ES-I3 (cell line): ENCODE data around the gene TMEM44.

ENCODE experiments used
- H3K36me3 ChIP-seq: 2 replicates; pipeline ENCODE4 v1.6.1; 2013; ENCODE audit warnings: mild to moderate bottlenecking, low read length, control low read depth, moderate library complexity; ENCODE audit not compliant: insufficient read depth
- H3K4me1 ChIP-seq: 2 replicates; pipeline ENCODE4 v1.6.1; 2013; ENCODE audit warnings: mild to moderate bottlenecking, control low read depth, low read length; ENCODE audit not compliant: insufficient read depth
- H3K9ac ChIP-seq: 2 replicates; pipeline ENCODE4 v1.6.1; 2013; ENCODE audit warnings: low read depth, mild to moderate bottlenecking, low read length, moderate library complexity
- H3K9me3 ChIP-seq: 2 replicates; pipeline ENCODE4 v1.6.1; 2013; ENCODE audit warnings: mild to moderate bottlenecking, low read length, moderate library complexity; ENCODE audit not compliant: control insufficient read depth, insufficient read depth

The TMEM44 gene, protein sequence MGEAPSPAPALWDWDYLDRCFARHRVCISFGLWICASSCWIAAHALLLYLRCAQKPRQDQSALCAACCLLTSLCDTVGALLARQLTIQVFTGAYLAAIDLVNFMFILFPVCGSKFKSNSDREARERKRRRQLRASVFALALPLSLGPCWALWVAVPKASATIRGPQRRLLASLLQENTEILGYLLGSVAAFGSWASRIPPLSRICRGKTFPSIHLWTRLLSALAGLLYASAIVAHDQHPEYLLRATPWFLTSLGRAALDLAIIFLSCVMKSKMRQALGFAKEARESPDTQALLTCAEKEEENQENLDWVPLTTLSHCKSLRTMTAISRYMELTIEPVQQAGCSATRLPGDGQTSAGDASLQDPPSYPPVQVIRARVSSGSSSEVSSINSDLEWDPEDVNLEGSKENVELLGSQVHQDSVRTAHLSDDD

GRCh38 chr3:194633349-194634004 lies at the start of gene TMEM44:
Gene TMEM44, minus strand, starts transcription at chr3:194633419. Its CDS starts 204 bp downstream, at chr3:194633215.
- H3K36me3 ChIP-seq, result peaks cover 7% of the 10 kb centered on the region; the same call in 1 of the 2 replicates
- H3K9me3 ChIP-seq, result peaks cover 12% of the 10 kb centered on the region
- peak within 1 kb of the TSS; percentile 76 for H3K9ac ChIP-seq
- peaks cover 4% of the 10 kb centered on the region; the same call in 1 of the 2 replicates for H3K4me1 ChIP-seq

DNA sequence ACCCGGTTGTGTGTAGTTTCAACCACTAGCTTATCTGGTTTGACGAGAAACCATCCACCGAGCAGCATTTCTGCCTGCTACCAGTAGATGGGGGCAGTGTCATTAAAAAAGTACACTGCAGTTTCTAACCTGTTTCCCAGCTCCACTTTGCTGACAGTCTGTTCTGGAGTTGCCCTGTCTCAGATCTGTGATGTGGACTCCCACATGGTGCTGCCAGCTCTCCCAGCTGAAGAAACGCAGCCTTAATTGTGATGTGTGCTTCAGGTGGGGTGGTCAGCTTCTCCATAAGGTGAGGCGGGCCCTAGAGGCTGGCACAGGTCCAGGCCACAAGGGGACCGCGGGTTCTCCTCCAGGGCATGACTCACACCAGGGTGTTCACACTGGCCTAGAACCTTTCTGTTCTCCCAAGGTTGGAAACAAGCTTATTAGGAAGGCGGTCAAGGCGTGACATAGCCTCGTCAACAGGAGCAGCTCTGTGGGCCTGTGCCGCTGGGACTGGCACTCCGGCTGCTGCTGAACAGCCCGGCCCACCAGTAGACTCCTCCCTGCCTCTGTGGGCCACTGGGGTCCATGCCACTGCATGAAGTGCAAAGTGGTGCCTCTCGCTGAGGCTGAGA lies 49.6 kb upstream of the TMEM44 start:
- Histone ChIP-seq H3K4me1 (no peaks in the 10 kb centered on the region), H3K9me3 (no peaks in the 10 kb centered on the region), H3K36me3 (no peaks in the 10 kb centered on the region), H3K9ac (no peak overlapping the region)

GRCh38 chr3:194682189-194682693 lies 49.0 kb upstream of the TMEM44 start:
- no peaks in the 10 kb centered on the region for H3K36me3 ChIP-seq
- no peaks in the 10 kb centered on the region for H3K4me1 ChIP-seq
- H3K9me3 ChIP-seq, result no peaks in the 10 kb centered on the region
- H3K9ac ChIP-seq, result no peak overlapping the region

DNA sequence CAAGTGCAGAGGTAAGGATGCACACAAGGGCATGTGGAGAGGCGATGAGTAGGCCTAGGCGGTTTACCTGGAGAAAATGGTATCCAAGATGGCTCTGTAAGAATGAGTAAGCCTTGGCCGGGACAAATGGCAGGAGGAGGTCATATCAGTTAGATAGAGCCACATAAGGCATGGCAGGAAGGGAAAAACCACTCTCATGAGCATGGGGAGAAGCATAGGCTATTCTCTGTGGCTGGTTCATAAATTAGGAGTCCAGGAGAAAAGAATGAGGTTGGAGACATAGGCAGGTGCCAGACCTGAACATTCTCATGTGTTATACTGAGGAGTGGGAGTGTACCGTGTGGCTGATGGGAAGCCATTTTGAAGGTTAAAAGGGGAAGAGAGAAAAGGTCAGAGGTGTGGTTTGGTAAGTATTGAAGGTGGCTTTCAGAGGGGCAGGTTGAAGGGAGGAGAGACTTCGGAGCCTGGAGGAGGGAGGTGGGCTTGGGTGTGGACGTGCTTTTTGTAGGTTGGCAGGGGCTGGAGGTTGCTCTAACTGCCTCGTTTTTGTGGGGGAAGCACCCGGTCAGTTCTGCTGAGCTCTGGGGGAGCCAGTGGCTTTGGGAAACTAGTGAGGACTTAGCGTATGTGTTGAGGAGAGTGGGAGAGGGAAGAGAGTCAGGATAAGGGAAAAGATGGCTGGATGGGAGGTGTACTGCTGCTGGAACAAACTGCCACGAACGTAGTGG lies 47.8 kb upstream of the TMEM44 start:
- Histone ChIP-seq H3K9ac (no peak overlapping the region), H3K4me1 (no peaks in the 10 kb centered on the region)

DNA sequence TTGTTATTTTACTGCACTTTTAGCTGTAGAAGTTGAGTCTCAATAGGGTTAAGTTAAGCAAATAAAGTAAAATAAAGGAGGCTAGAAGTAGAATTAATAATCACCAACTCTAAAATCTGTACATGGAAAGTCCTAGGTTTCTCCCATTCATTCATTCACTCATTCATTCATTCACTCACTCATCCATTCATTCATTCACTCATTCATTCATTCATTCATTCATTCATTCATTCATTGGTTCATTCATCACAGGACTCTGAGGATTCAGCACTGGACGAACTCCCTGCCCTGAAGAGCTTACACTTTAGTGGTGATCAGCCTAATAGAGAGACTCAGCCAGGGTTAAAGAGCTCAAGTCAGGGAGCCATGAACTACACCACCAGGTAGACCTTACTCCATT lies 43.3 kb upstream of the TMEM44 start:
- H3K9ac ChIP-seq, result no peak overlapping the region
- no peaks in the 10 kb centered on the region for H3K4me1 ChIP-seq
- H3K9me3 ChIP-seq, result no peaks in the 10 kb centered on the region
- H3K36me3 ChIP-seq, result no peaks in the 10 kb centered on the region

More for the DNA sequence above, 47.8 kb upstream of the TMEM44 start:
- H3K9me3 ChIP-seq, result no peaks in the 10 kb centered on the region
- H3K36me3 ChIP-seq, result no peaks in the 10 kb centered on the region

- Histone ChIP-seq H3K9ac (no peak overlapping the region), H3K4me1 (peaks cover 6% of the 10 kb centered on the region; the same call in 1 of the 2 replicates), H3K36me3 (no peaks in the 10 kb centered on the region), H3K9me3 (no peaks in the 10 kb centered on the region)
Measured at GRCh38 chr3:194675680-194676079, 42.5 kb upstream of the TMEM44 start.

GRCh38 chr3:194675081-194675640 lies 41.9 kb upstream of the TMEM44 start:
- no peak overlapping the region for H3K9ac ChIP-seq
- no peaks in the 10 kb centered on the region for H3K36me3 ChIP-seq
- no peaks in the 10 kb centered on the region for H3K9me3 ChIP-seq
- H3K4me1 ChIP-seq, result peaks cover 7% of the 10 kb centered on the region; the same call in 1 of the 2 replicates

DNA sequence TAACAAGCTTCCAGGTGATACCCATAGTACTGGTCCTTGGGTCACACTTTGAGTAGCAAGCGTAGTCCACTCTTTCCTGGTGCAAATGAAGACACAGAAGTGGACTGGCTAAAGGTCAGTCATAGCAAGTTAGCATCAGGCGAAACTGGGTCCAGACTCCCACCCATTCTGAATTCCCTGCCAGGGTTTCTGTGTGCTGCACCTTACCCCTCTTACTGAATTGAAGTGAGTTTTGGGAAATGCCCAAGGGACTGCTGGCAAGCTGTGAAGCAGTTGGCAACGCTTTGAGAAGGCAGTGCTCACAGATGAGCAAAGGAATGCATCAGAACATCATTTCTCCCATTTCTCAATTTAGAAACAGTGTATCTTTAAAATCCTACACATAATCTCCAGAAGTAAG lies 40.5 kb upstream of the TMEM44 start:
- H3K9ac ChIP-seq, result no peak overlapping the region
- no peaks in the 10 kb centered on the region for H3K9me3 ChIP-seq
- peaks cover 2% of the 10 kb centered on the region; the same call in 1 of the 2 replicates for H3K36me3 ChIP-seq
- peaks cover 7% of the 10 kb centered on the region; the same call in 1 of the 2 replicates for H3K4me1 ChIP-seq

- Histone ChIP-seq H3K9me3 (no peaks in the 10 kb centered on the region), H3K36me3 (peaks cover 5% of the 10 kb centered on the region; the same call in 1 of the 2 replicates), H3K9ac (peak overlapping the region; percentile 82), H3K4me1 (peaks cover 7% of the 10 kb centered on the region; the same call in 1 of the 2 replicates)
Measured at GRCh38 chr3:194672876-194673275, 39.7 kb upstream of the TMEM44 start.

- peaks cover 5% of the 10 kb centered on the region; the same call in 1 of the 2 replicates for H3K36me3 ChIP-seq
- peak within 1 kb of the TSS; percentile 82 for H3K9ac ChIP-seq
- H3K9me3 ChIP-seq, result no peaks in the 10 kb centered on the region
- H3K4me1 ChIP-seq, result peaks cover 7% of the 10 kb centered on the region; the same call in 1 of the 2 replicates
Measured at GRCh38 chr3:194671900-194672808, 38.9 kb upstream of the TMEM44 start, which contains the start of gene LSG1. Gene LSG1, minus strand, starts transcription at chr3:194672191. Its CDS starts 29 bp downstream, at chr3:194672162.

GRCh38 chr3:194671511-194671899 lies 38.3 kb upstream of the TMEM44 start:
- Histone ChIP-seq H3K9ac (peak overlapping the region; percentile 82), H3K9me3 (no peaks in the 10 kb centered on the region), H3K36me3 (peaks cover 5% of the 10 kb centered on the region; the same call in 1 of the 2 replicates), H3K4me1 (peaks cover 7% of the 10 kb centered on the region; the same call in 1 of the 2 replicates)

DNA sequence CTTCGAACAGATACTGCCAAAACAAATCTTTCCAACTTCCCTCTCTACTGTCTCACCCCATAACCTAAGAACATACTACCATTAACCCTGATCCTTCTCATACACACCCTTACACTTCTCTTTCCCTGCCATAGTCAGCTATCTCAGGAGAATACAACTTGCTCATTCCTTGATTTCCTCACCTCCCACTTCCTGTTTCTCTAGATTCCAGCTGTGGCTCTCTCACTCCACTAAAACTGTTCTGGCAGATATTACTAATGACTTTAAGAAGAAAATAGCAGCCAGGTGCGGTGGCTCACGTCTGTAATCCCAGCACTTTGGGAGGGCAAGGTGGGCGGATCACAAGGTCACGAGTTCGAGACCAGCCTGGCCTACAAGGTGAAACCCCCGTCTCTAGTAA lies 34.1 kb upstream of the TMEM44 start:
- Histone ChIP-seq H3K9ac (no peak overlapping the region), H3K36me3 (peaks cover 15% of the 10 kb centered on the region; the same call in 1 of the 2 replicates), H3K9me3 (no peaks in the 10 kb centered on the region), H3K4me1 (peaks cover 7% of the 10 kb centered on the region; the same call in 1 of the 2 replicates)
